ENCODE measurements around the gene HIVEP1.

Gene HIVEP1

DNA sequence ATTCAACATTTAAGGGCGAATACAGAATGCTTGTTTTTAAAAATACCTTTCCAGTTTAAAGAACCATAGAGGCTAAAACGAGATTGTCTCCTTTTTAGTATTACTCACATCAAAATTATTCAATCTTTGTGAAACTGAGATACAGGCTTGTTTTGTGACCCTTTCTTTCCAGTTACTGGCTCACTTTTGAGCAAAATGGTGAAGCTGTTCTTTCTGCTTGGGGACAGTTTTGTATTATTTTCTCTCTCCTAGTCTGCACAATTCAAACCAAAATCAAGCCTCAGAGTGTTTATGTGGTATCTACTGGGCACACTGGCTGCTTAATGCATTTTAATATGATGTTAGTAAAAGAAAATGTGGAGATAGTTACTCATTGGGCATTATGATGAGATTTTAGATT lies 36.5 kb downstream of the HIVEP1 start:
- DNase-seq (ENCODE audit: low spot score): no peak

DNA sequence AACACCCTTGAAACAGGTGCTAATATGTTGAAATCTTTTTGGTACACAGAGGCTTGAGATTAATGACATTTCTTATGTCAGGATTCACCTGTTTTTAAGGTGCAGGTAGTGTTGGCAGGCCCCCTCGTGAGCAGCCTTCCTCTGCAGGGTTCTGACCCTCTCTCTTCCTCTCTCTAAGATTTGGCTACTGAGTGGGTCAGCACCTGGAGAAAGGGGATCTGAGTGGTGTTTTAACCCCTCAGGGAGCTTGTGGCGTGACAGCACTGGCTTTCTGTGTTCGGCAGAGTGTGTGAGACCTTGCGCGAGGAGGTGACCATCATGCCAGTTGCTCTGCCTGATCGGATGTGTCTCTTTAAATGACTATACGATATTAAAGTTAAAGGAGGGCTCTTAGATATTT lies 37.1 kb downstream of the HIVEP1 start:
- DNase-seq (ENCODE audit: low spot score): no peak

DNA sequence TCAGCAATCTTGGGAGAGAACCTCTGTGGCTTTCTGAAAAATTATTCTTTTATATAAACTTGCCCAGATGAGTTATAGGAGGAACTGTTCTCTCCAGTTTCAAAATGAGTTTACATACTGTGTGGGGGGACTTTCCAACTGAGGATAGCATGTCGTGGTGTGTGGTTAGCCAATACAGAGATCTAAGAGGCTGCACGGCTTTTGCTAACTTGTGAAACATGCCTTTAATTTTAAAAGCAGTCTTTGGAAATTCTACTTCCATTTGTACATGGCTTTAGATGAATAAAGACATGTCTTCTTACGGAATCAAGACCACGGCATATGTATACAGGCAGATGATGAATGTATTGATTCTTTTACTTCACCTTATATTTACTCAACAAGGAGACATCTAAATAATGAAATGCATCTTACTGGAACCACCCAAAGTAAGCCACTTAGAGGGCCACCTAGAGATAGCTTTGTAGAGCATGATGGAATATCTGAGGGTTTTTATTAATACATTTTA lies 39.8 kb downstream of the HIVEP1 start:
- DNase-seq (ENCODE audit: low spot score): no peak

DNA sequence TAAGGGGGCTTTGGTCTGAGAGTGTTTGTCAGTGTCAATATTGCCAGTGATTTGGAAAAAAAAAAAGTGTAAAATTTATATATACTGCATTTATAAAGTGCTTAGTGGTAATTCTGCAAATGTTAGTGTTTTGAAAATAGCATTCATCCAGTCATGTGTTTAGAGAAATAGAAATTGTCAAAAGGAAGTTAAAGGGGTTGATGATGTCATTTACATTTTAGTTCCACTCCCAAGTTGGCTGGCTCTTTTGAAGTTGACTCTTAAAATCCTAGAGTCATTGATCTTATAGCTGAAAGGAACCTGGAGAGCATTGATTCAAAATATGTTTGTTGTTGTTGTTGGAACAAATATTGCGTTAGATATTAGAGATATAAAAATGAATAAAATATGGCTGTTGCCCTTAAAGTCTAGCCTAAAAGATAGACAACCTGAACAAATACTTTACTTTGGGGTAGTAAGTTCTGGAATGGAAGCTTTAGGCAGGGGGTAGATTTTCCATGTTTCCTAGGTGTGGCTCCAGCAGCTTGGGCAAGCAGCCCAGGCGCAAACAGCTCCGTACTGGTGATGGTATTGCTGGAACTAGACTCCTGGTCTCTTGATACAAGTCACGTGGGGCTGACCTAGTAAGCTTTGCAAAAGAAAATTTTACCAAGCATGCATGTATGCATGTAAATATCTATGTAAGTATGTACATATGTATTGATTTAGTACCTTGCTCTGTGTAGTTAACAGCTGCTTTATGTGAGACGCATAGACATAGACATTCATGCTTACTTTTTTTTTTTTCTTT lies 46.3 kb downstream of the HIVEP1 start:
- no peak for DNase-seq (ENCODE audit: low spot score)

DNA sequence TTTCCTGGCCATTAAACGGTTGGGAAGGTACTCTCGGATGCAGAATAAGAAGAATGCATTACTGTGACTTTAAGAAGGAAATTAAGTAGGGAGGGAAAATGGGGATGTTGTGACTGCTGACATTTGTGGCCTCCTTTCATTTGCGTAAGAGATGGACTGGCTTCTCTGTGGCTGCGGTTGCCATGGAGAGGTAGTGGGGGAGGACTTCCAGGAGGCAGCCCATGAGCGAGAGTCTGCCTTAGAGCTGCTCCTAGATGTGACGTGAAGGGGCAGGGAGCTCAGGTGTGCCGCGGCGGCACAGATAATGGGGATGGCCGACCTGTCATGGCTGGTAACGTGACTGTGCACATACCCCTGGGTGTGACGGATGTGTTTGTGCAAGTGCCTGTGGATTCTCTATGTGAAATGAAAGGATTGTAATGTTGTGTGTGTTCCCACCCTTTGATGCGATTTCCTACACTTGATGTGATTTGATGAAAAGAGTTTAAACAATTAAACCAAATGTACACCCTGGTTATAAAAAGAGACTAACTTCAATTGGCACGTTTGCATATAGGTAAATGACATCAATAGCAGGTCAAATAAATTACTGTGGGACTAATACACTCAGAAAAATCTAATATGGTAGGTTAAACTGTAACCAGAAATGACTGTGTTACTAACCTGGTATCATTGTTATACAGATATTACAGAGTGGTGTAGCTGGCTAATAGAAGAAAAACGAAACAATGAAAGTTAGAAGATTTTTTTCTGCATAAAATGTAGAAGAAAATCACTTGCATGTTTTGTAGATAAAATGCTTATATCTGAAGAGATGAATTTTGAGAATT lies 48.9 kb downstream of the HIVEP1 start:
- peak; percentile 71 for DNase-seq (ENCODE audit: low spot score)

DNA sequence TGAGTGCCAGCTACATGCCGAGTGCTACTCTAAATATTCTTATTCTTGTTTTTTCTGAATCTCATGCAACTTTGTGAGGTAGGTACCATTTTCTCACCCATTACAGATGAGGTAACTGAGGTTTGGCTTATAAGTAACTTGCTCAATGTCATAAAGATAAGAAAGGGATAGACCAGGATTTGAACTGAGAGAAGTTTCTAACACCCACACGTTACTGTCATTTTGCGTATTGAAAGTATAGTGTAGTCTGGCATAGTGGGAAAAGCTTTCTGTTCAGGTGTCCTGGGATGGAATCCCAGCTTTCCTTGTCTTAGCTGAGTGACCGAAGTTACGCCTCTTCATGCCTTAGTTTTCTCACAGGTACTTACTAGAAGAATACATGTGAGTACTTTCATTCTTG lies 50.5 kb downstream of the HIVEP1 start:
- no peak for DNase-seq (ENCODE audit: low spot score)

DNA sequence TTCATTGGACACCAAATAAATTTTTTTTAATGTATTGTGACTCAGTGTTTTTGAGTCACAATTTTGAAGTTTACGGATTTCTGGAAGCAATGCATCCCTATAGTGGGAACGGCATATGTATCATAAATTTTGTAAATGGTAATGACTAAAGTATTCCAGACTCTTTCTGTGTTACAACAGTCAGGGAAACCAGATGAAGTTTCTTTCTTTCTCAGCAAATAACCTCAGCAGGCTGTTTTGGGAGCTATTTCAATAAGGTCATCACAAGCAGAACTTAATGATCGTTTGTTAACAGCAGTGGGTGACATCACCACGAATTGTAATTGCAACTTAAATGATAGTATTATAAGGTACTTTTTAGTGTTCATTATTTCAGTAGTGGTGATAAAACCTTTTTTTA lies 52.0 kb downstream of the HIVEP1 start:
- DNase-seq (ENCODE audit: low spot score): no peak

DNA sequence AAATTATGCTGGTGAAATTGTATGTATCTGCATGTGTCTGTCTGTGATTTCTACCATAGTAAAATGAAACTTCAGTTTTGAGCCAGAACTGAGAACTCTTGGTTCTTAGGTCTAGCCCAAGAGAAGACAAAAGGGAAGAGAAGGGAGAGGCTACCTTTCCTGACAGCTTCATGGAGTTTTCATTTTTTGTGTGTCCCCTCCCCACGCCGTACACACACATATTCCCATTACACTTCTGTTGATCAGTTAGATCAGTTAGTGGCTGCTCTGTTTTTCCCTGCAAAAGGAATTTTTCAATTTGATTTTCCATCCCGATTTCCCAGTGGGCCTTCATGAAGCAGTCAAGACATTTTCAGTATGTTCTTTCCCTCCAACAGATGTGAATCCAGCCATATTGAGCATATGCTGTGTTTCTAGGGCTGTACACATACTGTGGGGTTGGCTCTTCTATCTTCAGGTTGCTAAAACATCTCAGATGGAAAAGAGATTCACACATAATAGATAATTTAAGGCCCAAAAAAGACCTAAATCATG lies 52.5 kb downstream of the HIVEP1 start:
- no peak for DNase-seq (ENCODE audit: low spot score)

DNA sequence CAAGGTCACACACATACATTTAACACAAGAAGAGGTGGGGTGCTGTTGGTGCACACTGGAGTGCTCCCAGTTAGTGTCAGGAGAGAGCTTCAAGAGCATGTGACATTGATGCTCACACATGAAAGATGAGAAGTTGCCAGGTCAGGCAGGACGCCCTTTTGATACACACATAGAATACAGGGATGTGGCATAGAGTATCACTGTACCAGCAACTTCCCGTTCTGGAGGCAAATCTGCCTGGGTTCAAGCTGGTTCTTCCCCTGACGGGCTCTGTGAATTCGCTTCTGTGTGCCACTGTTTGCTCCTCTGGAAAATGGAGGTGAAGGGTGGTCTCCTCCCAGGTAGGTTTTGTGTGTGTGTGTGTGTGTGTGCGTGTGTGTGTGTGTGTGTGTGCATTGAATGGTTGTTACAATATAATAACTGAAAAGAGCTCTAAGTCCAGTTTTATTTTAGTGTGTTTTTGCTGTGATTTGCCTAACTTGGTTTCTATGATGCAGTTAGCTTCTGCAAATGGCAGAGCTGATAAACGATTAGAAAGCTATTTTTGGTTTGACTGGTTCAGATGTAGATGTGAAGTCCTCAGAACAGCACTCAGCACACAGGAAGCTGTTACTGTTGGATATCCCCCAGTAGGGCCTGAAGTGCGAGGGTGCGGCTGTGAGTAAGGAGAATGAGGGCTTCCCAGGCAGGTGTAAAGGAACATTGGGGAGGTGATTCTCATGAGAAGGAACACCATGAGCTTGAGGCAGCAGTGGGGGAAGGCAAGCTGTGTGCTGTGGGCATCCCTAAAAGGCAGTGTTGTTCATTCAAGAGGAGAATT lies 53.4 kb downstream of the HIVEP1 start:
- DNase-seq (ENCODE audit: low spot score): no peak

DNA sequence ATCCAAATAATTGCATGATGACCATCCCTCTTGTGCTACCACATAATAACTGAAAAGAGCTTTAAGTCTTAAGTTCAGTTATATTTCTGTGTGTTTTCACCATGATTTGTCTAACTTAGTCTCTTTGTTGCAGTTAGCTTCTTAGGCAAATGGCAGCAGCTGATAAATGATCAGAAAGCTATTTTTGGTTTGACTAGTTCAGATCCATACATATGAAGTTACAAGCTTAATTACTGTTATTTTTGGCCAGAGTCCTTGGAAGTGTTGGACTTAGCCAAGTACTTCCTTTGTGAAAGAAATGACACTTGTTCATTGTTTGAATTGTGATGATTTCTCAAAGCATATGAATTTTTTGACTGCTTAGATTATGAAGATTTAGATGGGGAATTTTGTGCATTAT lies 54.2 kb downstream of the HIVEP1 start:
- DNase-seq (ENCODE audit: low spot score): no peak

DNA sequence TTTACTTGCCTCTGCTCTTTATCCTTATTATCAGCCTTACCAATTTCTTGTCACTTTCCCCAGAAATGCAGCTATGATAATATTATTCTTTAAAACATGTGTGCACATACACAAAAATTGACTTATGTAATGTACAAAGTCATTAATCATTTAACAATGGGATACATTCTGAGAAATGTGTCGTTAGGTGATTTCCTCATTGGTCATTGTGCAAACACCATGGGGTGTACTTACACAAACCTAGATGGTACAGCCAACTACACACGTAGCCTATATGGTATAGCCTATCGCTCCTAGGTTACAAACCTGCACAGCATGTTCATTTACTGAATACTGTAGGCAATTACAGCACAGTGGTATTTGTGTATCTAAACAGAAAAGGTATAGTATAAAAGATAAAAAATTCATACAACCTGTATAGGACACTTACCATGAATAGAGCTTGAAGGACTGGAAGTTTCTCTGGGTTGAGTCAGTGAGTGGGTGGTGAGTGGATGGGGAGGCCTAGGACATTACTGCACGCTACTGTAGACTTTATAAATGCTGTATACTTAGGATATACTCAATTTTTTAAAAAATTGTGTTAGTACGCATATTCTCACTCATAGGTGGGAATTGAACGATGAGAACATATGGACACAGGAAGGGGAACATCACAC lies 56.9 kb downstream of the HIVEP1 start:
- no peak for DNase-seq (ENCODE audit: low spot score)

DNA sequence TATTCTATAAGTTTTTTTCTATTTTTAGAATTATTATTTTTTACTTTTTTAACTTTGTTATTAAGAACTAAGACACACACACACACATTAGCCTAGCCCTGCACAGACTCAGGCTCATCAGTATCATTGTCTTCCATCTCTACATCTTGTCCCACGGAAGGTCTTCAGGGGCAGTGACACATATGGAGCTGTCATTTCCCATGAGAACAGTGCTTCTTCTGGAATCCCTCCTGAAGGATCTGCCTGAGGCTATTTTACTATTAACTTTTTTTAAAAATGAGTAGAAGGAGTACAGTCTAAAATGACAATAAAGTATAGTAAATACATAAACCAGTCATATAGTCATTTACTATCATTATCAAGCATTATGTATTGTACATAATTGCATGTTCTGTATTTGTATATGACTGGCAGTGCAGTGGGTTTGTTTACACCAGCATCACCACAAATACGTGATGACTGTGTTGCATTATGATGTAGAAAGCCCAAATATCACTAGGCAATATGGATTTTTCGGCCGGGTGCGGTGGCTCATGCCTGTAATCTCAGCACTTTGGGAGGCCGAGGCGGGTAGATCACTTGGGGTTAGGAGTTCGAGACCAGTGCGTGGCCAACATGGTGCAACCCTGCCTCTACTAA lies 57.9 kb downstream of the HIVEP1 start:
- no peak for DNase-seq (ENCODE audit: low spot score)

DNA sequence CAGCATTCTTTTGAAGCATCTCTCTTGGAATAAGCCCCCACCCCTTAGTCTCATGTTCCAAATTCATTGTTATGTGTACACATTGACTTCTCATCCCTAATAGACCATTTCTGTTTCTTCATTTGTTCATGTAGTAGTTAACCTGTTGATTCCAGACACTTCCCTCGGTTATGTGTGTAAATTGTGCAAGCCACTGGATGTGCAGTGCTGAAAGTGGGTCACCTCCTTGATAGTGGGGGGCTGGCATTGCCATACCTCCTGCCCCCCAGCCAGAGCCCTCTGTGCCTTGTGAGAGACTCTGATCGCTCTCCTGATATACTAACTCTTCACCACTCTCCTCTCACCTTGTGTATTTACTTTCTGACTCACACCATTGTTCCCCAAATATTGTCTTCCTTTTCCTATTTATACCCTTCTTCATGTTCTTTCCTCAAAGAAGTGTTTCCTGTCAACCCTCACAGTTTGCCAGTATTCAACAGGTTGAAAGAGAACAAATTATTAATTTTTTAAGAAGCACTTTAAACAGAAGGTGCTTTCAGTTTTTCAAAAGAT lies 59.0 kb downstream of the HIVEP1 start:
- no peak for DNase-seq (ENCODE audit: low spot score)

DNA sequence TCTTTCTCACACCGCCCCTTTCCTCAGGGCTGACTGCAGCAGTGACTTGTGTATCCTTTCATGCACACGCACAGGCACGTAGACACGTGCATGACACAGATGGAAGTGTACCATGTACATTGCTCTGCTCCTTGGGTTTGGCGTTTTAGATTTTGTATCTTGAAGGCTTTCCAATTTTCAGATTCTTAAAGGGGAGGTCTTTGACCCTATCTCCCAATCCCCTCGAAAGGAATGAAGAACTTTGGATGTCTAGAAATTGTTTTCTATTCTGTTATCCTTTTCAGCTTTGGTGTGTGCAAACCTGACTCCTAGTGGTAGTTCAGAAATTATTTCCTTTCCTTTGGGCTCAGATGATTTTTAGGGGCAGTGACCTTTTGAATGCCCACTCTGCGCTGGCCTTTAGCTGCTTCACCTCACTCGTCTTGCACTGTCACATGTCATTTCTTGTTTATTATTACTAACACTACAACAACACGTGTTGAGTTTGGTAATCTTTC lies 63.0 kb downstream of the HIVEP1 start:
- DNase-seq (ENCODE audit: low spot score): no peak

DNA sequence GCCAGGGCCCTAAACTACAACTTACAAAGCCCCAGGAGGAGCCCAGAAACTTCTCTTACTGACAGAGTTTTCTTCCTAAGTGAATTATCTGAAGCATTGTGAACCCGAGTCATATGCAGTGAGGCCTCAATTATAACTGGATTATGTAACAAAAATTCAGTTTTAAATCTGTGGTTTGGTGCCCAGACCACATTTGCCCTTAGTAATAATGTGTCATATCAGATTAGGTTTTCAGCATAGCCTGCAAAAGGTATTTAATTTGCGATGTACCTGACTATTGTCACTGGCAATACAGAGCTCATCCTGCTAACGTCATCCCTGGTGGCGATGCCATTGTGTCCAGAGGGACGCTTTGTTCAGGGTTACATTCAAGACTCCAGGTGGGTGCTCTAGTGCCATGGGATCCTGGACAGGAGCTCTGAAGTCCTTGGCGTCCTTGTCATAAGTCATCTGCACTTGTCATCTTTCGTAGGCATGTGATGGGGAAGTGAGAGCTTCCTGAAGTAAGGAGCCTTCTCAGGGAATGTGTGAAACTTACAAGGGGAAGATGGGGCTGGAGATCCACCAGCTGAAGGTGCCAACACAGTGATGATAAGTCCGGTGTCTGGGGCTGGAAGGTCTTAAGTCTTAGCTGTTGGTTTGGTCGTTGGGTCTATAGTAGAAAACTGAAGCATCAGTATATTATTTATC lies 65.1 kb downstream of the HIVEP1 start:
- DNase-seq (ENCODE audit: low spot score): no peak

DNA sequence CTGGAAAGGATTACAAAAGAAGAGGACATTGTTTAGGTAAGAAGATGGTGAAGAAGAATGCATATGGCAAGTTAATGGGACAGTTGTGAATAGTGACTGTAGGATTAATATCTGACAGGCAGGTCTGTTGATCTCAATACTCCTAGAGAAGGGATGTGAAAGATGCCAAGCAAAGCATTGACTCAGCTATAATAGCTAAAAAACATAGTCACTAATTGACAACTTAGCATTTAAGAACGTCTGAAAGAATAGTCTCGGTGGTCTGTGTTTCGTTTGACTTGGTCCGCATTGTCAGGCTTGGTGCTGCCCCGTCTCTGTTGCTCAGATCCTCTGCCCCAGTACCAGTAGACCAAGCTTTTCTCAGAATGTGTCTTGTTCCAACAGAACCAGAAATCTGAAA lies 65.9 kb downstream of the HIVEP1 start:
- DNase-seq (ENCODE audit: low spot score): no peak

DNA sequence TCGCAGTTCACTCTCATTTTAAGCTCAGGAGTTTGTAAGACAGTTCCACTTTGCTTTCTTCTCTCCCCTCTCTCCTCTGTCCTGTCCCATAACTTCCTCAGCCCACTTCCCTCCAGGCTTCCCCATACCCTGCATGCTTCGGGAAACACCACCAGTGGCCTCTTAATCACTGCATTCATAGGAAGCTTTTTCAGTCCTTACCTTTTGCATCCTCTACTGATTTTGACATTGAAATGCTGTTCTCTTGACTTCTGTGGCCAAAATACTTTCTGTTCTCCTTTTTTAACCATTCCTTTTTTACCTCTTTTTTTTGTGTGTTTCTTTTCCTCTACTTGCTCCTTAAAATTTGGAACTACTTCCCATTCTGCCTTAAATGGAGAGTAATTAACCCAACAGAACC lies 69.7 kb downstream of the HIVEP1 start:
- no peak for DNase-seq (ENCODE audit: low spot score)

DNA sequence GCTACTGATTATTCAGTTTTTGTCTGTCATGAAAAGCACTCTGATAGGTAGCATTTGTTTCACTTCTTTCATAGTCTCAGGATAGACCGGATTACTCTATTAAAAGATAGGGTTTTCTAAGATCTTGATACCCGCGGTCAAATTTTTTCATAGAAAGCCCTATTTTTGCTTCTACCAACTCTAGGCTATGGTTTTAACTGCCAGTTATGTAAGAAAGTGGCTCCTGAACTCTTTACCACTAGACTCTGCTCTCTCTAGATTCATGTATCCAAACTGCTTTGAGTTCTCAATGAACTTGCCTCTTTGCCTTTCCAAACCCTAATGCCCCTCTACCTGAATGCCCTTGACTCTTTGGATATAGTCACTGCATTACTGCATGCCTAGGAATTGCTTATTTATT lies 70.3 kb downstream of the HIVEP1 start:
- DNase-seq (ENCODE audit: low spot score): no peak

DNA sequence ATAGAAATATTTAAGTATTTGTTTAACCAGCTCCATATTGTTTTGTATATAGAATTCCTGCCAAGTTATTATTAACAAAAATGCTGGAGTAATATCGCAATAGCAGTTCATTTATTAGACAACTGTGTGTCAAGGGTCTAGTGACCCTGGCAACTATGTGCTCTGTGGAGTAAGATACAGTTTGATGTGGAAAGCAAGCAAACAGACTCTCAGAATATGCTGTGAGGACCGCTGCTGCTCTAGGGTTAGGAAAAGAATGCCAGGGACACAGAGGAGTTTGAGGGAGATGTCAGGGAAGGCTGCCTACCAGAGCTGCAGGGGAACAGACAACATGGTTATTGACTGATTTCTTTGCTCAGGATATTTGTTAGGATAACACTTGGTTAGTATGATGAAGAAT lies 71.2 kb downstream of the HIVEP1 start:
- no peak for DNase-seq (ENCODE audit: low spot score)

DNA sequence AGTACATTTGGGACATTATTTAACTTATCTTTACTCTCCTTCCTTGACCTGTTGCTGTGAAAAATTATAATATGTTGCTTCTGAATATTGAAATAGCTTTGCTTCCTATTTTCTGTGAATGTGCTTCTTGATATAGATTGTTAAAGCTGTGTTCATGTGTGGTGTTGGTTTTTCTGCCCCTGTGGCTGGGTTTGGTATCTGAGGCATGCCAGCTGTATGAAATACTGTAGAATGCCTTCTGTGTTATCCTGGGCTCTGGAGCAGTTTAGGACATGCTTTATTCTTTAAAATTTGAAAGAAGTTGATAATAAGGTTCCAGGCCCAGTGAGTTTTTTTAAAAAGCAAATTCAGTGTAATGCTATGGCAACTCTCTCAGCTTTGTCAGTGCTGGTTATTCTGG lies 71.7 kb downstream of the HIVEP1 start:
- DNase-seq (ENCODE audit: low spot score): no peak

Measured in iPS-NIHi11 (cell line).